Stimulated activated CD4-positive, alpha-beta T cell treated with anti-CD3 and anti-CD28 coated beads, Interleukin-1b, Interleukin-23, amount 100 ng/mL, for 4 hours (primary cell): ENCODE results near the gene PLA2G2F.
A peak's percentile ranks its signal among the peaks of the same experiment; 100 is the strongest.

Experiments used
- DNase-seq, 2 donors: peaks; one replicate each; pipeline ENCODE4 v3.0.0-alpha.2; 2020; ENCODE audit warnings: low read depth in 2 of 2

Gene PLA2G2F

DNA sequence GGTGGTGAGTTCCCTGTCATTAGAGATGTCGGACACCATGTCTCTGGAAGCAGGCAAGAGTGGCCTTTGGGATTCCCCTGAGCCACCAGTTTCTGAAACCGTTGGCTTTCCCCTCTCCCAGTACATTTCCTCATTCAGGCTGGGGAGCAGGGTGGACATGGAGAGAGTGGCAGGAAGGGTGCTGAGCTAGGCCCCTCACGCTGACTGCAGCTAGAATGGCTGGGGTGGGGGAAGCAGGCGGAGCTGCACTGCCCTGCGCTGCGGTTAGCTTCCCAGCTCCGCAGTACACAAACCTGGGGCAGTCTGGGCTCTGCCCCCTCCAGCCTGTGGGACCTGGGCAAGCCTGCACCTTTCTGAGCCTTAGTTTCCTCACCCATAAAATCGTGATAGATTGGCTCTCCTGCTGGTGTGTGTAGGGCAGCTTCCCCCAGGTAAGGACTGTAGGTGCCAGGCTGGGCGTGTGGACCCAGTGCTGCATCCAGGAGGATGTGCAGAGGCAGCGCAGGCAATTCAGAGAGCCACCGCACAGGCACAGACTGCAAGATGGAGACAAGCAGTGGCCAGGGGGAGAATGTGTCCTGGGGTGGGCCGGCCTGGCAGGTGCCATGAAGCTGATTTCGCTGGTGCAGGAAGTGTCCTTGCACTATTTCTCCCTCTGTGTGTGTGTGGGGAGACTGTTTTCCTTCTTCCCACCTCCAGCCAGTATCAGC, 3.0 kb downstream of the PLA2G2F start:
- DNase-seq: no peak

DNA sequence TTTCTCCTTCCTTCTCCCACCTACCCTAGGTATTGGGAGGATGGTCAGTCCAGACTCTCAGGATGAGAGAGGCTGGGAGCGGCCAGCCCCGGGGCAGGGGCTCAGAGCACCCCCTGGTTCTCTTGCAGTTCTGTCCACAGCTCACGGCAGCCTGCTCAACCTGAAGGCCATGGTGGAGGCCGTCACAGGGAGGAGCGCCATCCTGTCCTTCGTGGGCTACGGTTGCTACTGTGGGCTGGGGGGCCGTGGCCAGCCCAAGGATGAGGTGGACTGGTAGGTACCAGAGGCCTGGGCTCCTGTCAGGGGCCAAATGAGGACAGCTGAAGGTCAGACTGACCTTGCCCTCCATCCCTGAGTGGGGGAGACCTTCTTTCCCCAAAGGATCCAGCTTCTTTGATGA, 4.2 kb downstream of the PLA2G2F start:
- DNase-seq: no peak

DNA sequence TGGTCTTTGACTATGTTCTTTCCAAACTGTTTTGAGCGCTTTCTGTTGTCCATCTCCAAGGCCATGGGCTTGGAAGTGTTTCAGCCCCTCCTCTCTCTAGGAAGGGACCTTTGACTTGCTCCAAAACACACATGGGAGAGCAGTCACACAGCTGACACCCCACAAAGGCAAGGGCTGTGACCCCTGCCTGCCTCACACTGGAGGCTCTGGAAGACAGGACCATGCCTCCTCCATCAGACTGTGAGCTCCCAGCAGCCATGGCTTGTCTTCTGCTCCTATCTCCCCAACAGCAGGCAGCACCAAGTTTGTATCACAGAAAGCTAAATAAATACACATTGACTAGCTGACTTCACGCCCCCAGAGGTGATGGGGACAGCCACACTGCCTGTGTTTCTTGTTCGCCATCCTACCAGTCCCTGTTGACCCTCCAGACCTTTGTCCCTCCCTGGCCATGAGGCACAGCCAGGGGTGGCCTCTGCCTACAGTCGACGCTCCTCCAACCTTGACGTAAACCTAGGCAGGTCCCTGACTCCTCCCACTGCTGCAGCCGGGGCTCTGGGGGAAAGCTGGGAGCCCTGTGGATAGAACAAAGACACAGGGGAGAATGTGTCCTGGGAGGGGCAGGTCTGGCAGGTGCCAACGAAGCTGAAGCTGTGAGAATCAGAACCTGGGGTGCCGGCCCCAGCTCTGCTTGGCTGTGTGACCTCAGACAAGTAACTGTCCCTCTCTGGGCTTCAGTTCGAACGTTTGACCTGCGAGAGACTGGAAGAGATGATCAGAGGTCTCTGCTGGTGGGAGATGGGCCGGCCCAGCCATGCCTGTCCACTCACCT, 4.8 kb downstream of the PLA2G2F start:
- DNase-seq: no peak

DNA sequence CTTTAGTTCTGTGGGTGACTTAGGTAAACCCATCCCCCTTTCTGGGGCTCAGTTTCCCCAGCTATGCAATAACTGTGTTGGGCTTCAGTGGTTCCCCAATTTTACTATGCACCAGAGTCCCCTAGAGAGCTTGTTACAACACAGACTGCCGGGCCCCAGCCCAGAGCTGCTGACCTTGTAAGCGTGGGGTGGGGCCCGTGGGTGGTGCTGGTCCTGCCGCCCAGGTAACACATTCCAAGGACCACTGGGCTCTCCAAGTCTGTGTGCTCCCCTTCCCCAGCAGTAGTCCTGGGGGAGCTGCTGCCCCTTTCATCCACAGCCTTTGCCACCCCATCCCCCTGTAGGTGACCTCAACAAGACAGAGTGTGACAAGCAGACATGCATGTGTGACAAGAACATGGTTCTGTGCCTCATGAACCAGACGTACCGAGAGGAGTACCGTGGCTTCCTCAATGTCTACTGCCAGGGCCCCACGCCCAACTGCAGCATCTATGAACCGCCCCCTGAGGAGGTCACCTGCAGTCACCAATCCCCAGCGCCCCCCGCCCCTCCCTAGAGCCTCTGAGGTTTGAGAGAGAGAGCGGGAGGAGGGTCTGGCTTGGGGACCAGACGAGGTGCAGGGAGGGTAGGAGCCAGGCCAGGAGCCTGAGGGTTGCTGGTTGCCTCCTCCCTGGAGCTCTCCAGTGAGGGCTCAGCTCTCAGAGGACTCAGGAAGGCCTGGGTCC, 8.9 kb downstream of the PLA2G2F start:
- DNase-seq: no peak

DNA sequence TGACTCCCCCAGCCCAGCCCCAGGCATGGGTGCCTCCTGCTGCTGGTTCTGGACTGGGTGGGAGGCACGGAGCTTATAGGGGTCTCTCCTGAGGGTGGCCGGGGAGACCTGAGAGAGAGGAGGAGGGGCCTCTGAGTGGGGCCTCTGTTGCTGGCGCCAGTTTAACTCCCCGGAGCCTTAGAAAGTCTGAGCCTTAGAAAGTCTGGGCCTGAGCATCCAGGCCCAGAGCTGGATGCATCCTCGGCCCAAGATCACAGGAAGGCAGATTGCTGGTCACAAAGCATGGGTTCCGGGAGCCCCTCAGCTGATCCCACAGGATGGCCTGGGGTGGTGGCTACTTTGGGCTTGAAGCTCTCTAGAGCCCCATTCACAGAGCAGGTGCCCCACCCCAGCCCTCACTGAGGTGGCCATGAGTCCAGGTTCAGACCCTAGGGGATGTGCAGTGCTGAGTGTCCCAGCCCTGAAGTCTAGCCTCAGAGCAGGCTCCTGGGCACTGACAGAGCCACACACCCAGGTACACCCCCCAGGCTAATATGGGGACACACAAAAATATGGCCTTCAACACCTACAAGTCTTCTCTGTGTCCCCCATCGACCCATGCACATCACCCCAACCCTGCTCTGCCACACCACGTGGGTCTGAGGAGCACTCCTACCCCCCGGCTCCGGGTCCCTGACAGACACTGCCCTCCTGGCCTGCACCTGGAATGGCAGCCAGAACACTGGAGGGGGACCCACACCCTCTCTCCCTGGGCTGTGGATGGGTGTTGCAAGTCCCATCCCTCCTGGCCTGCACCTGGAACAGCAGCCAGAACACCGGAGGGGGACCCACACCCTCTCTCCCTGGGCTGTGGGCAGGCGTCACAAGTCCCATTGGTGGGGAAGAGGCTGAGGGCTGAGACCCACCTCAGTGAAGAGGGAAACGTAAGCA, 9.7 kb downstream of the PLA2G2F start:
- DNase-seq: no peak

DNA sequence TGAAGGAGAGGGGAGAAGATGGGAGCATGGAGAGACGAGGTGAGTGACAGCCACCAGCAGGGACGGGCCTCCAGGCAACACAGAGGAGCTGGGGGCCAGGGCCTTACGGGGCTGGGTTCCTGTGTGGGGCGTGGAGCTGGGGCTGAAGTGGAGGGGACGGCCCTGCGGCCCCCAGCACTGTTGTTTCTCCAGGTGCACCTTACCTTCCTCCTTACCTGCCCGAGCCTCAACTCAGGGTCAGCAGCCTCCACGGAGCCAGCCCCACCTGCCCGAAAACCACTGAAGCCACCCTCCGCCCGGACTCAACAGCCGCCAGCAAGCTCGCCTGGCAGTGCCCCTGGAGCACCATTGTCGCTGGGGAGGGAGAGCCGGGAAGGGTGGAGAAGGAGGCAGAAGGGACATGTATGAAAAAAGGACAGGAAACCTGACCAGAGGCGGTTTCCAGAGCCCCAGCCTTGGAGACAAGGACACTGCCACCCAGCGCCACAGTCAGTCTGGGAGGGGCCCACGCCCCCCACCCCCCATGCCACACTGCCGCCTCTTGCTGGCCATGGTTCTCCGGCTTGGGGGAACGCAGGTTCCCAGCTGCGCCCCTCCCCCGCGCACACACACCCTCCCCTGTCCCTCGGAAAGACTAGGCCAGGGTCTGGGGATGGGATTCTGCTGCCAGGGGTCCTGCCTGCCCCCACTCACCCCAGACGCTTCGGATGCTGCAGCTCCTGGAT, 10.6 kb downstream of the PLA2G2F start:
- DNase-seq: no peak

DNA sequence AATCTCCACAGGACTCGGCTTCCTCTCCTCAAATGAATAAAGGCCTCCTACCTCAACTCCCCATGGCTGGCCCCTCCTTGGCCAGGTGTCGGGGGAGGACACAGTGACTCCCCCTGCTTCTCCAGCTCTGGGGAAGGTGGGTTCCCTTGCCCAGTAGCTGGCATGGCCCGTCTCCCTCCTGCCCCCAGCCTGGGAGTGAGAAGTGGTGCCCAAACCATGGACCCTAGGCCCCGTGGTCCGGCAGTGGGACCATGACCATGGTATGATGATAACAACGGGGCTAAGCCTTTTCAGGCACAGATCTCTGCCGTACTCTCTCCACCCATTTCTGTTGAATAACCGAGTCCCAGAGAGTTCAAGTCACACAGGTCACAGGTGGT, 11.2 kb downstream of the PLA2G2F start:
- no peak for DNase-seq

DNA sequence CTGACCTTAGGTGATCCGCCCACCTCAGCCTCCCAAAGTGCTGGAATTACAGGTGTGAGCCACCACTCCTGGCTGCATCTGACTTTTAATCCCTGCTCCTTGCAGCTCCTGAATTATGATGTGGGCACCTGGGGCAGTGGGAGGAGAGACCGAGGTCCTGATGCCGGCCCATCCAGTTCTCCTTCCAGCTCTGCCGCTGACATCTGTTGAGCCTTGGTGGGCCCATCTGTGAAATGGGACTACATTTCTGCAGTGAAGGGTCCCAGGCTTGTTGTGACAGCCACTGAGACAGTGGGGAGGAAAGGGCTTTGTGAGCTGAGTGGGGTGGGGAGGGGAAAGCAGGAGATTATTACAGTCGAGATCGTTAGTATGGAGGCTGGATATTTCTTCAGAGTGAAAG, 11.8 kb downstream of the PLA2G2F start:
- DNase-seq: no peak

DNA sequence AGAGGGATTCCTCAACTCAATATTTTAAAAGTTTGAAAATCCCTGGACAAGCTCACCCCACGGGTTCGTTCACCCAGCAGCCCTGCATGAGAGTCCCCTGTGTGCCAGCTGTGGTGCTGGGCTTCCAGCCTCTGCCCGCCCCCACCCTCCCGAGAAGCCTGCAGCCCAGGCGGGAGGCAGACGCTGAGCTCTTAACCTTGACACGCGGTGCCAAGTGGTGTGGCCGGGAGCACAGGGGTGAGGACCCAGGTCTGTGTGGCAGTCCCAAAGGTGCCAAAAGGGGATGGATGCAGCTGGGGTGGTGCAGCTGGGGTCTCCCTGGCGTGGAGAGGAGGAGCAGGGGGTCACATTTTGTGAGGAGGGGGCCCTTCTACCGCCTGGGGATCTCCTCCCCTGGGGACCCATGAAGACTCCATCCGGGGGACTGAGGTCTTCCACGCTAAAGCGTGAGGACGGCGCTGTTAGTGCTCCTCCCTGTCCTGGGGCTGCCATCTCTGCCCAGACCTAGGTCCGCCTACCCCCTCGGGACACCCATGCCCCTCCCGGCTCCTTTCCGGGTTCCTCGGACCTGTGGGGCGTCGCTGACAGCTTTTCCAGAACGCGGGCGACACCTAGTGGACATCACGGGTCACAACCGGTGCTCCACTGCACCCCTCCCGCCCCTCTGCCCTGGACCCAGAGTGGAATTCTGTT, 12.9 kb downstream of the PLA2G2F start:
- DNase-seq: peak; percentile 73 to 78

DNA sequence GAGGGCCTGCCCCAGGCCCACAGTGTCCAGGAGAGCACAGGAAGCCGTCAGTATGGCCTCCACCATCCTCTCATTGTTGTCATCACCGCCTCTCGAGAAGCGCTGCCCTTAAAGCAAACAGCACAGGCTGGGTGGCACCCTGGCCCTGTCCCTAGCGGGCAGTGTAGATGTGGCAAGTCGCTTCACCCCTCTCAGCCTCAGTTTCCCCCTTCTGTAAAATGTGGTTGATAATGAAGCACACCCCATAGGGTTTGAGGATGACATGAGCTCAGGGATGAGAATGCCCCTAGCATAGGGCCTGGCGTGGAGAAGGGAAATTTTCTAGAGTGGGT, 13.4 kb downstream of the PLA2G2F start:
- DNase-seq: no peak

DNA sequence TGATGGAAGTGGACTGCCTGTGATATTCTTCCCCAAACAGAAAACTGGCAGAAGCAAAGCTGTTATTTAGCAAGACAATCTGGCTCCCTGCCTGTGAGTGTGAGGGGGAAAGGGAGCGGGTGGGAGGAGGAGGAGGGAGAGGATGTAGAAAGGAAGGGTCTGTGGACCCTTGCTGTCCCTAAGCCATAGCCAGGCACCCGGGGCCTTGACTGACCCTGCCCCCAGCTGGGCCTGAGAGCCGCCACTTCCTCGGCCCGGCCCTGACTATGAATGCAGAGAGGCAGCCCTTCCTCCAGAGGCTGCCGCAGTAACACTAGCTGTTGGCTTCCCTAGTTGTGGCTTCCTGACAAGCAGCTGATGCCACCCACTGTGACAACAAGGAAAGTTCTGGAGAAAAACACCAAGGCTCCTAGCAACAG, 13.9 kb downstream of the PLA2G2F start:
- DNase-seq: no peak

DNA sequence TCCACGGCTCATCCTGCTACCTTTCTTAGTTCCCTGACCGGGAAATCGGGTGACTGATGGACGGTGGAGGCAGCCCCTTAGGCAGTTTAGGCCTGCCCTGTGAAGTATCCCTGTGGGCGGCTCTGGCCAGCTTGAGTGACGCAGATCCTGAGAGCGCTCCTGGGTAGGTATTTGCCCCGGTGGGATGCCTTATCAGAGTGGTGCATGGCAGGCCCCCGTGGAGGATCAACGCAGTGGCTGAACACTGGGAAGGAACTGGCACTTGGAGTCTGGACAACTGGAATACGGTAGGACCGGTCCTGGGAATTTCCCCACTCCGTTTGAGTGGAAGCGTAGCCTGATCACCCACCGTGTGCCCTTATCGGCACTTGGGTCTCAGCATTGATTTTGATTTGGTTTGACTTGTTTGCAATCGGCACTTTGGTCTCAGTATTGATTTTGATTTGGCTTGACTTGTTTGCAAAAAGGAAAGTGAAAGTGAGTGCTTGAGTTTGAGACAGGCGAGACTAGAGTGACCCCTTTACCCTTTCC, 15.2 kb downstream of the PLA2G2F start:
- DNase-seq: no peak

DNA sequence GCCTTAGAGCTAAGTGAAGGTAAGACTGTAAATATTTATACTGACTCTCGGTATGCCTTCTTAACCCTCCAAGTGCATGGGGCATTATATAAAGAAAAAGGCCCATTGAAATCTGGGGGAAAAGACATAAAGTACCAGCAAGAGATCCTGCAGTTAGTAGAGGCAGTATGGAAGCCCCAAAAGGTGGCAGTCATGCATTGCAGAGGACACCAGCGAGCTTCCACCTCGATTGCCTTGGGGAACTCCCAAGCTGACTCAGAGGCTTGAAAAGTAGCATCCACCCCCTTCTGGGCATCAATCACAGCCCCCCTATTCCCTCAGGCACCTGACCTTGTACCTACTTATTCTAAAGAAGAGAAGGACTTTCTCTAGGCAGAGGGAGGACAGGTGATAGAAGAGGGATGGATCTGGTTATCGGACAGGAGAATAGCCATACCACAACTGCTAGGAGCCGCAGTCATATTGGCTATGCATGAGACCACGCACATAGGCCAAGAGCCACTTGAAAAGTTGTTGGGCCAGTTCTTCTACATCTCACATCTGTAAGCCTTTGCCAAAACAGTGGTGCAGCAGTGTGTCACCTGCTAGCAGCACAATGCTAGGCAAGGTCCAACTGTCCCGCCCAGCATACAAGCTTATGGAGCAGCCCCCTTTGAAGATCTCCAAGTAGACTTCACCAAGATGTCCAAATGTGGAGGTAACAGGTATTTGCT, 19.4 kb downstream of the PLA2G2F start:
- DNase-seq: no peak

DNA sequence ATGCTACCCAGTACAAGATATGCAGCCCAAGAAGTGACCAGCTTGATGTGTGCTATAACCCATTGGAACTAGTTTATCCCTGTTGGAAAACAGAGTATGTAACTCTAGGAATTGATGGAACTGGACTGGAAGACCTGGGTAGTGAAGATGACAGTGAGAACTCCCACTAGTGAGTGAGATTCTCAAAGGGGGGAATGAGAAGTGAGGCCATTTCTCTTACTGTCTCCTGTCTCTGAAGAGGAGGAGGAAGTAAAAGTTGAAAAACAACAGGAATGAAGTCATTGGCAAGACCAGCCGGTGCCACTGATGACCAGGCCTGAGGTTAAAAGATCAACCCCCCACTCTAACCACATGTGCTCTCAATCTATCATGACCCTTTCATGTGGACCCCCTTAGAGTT, 20.9 kb downstream of the PLA2G2F start:
- no peak for DNase-seq

DNA sequence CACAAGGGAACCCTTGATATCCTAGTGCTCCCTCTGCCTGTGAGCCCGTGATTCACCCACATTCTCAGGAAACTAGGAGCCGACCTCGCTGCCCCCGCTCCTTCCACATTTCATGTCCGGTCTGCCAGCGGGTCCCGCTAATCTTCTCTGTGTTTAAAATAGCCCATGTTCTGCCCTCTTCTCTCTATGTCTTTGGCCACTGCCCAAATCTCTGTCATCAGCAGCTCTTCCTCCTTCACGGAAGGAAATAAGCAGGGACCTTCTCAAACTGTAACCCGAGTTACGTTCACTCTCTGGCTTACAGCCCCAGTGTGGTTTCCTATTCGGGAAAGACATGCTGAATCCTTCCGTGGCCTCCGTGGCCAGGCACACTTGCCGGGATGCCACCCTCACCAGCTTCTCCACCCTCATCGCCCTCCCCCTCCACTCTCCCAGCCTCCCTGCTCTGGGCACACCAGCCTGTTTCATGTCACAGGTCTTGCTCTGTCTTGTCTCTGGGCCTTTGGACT, 25.6 kb downstream of the PLA2G2F start:
- DNase-seq: no peak

DNA sequence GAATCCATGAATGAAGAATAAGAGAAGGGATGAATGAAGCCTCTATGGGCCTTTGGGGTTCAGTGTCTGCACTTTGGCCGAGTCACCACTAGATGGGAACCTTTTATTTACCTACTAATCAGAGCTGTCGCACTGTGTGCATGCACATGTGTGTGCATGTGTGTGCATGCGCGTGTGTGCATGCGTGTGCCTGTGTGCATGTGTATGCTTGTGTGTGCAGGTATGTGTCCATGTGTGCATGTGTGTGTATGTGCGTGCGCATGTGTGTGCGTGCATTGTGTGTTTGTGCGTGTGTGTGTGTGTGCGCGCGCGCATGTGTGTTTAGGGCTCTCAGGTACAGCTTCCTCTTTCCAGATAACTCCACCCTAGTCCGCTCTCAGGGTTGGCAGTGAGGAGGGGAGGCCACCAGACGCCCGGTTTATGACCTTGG, 26.4 kb downstream of the PLA2G2F start:
- no peak for DNase-seq

DNA sequence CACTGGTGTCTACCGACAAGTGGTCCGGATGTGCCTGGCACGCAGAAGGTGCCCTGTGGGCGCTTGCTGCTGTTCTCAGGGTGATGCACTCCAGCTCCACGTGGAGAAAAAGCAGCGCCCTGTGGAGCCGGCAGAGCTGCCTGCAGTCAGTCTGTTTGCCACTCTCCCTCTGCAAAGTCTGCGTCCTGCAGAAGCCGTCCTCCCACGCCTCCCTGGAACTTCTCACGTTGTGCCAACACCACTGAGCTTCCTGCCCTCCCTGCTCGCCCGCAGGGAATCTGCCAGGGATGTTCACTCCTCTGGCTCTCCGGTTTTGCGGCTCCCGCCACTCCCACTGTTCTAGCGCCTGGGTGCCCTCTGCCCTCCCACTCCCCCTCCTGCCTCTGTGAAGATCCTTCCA, 26.9 kb downstream of the PLA2G2F start:
- no peak for DNase-seq

DNA sequence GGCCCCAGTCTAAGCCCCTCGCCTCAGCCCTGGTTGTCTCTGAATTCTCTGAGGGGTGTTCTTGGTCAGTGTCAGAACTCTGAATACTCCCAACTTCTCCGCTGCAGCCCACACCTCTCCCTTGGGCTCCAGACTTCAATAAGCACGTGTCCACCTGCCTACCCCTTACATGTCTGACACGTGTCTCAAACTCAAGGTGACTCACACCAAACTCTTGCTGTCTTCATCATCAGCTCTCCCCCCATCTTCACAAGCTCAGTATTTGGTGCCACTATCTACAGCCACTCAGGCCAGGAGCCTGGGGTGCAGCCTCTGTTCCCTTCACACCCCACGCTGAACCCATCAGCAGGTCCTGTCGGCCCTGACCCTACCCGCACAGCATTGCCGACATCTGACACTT, 28.0 kb downstream of the PLA2G2F start:
- no peak for DNase-seq
